ENCODE data around the gene OR1J4.
"Not testable (repeated sequence)": the region's sequence is repeated elsewhere in the genome, so short reads cannot be mapped to it uniquely, and the experiment has no call there.

The OR1J4 gene, protein sequence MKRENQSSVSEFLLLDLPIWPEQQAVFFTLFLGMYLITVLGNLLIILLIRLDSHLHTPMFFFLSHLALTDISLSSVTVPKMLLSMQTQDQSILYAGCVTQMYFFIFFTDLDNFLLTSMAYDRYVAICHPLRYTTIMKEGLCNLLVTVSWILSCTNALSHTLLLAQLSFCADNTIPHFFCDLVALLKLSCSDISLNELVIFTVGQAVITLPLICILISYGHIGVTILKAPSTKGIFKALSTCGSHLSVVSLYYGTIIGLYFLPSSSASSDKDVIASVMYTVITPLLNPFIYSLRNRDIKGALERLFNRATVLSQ

DNA sequence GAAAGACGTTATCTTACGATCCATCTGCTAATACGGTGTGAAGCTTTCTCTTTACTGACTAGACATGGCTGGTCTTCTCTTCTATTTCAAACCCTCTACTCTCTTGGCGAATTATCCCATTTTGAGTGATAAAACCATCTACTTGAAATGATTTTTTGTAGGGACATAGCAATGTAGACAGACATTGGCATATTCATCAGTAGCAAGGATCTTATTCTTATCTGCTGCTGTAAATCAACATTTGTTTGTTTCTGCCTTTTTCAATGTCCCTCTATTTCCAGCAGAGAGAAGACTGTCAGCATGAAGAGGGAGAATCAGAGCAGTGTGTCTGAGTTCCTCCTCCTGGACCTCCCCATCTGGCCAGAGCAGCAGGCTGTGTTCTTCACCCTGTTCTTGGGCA lies at the start of gene OR1J4:
OR1J4 (plus strand) TSS at position 301 of the 400 bp plus-strand sequence; CDS start at position 301, 0 bp downstream.
- no peak for DNase-seq (ENCODE audit: low spot score)

DNA sequence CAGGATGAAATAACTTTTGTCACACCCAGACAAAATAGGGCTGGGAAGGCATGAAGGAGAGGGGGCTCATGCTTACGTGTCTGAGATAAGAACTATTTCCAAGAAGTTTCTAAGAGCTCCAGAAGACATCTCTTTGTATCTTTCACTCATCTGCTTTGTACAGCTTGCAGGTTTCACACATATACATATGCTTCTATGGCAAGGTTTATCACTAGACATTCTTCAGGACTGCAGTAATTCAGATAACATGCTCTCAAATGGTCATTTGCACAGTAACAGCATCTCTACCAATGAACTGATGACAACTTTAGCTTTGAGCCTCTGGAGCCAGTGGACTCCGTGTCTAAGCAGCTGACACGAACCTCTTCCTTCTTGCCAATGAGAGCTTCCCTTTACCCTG lies 44.4 kb upstream of the OR1J4 start:
- DNase-seq (ENCODE audit: low spot score), result no peak

- no peak for DNase-seq (ENCODE audit: low spot score)
Observed at GRCh38 chr9:122475717-122476116, 43.2 kb upstream of the OR1J4 start.

- DNase-seq (ENCODE audit: low spot score), result no peak
Observed at GRCh38 chr9:122477346-122477745, 41.6 kb upstream of the OR1J4 start.

GRCh38 chr9:122477826-122478225 lies 41.1 kb upstream of the OR1J4 start, which contains the start of gene OR1J1:
TSS of gene OR1J1 (minus strand) at chr9:122477926. CDS start at chr9:122477926, 0 bp downstream.
- DNase-seq (ENCODE audit: low spot score), result no peak

DNA sequence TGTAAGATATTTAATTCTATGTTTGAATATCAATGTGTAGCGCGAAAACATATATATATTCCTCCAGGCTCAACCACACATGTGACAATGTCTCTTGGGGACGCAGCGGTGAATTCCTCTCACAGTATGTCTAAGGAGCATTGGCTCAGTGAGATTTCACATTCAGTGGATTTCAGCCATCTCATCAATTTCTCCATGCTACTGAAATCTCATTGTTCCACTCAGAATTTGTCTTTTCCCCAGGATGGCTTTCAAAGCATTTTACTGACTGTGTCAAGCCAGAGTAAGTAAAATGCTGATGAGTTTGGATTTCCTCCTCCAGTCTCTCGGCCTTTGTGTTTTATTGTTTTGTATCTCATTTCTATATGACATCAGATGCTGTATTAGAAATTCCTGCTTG lies 39.9 kb upstream of the OR1J4 start:
- DNase-seq (ENCODE audit: low spot score), result no peak

- DNase-seq (ENCODE audit: low spot score), result peak; percentile 27
Observed at GRCh38 chr9:122498883-122499288, 20.1 kb upstream of the OR1J4 start.

GRCh38 chr9:122506964-122507363 lies 12.0 kb upstream of the OR1J4 start:
- no peak for DNase-seq (ENCODE audit: low spot score)

GRCh38 chr9:122510502-122510901 lies 8.4 kb upstream of the OR1J4 start, which contains the start of gene OR1J2:
TSS of gene OR1J2 (plus strand) at chr9:122510802. CDS start at chr9:122510802, 0 bp downstream.
- DNase-seq (ENCODE audit: low spot score), result no peak

DNA sequence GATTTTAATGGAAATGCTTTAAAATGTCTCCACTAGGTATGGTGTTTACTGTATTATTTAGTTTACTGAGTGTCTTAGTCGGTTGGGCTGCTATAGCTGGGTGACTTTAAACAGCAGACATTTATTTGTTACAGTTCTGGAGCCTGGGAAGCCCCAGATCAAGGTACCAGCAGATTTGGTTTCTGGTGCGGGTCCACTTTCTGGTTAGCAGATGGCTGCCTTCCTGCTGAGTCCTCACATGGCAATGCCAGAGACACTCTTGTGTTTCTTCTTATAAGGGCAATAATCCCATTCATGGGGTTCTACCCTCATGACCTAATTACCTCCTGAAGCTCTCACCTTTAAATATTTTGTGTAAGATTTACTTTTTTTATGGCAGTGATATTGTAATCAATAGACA lies 715 bp upstream of the OR1J4 start:
- DNase-seq (ENCODE audit: low spot score), result no peak

- no peak for DNase-seq (ENCODE audit: low spot score)
Observed at GRCh38 chr9:122519376-122519775, 435 bp downstream of the OR1J4 start.

DNA sequence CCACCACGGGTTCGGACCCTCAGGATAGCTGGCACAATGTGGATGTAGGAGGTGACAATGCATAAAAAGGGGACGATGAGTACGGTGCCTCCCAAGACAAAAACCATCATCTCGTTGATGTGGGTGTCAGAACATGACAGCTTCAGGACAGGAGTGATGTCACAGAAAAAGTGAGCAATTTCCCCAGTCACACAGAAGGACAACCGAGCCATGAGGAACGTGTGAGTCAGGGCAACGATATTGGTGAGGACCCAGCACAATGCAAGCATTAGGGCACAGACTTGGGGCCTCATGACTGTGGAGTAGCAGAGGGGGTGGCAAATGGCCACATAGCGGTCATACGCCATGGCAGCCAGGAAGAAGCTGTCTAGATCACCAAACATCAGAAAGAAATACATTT lies 7.7 kb downstream of the OR1J4 start:
- no peak for DNase-seq (ENCODE audit: low spot score)

DNA sequence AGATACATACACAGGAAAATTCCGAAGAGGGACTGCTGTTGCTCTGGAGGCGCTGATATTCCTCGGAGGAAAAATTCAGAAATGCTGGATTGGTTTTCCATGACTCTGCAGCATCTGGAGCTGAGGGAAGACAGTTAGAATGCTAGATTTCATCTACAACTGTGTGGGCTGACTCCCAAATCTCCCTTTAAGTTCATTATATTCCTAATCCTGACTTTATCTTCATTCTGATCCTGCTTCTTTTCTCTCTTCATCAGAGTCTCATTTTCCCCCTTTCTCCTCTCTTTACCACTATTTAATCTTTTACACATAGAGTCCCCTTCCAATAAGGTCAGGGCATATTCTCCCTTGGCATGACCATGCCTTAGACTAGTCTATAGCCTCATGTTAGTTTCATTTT lies 8.3 kb downstream of the OR1J4 start, which contains the start of gene OR1N1:
OR1N1 (minus strand) TSS at position 101 of the 400 bp plus-strand sequence; CDS start at position 101, 0 bp downstream.
- DNase-seq (ENCODE audit: low spot score), result no peak

GRCh38 chr9:122531157-122531556 lies 12.2 kb downstream of the OR1J4 start:
- DNase-seq (ENCODE audit: low spot score), result not testable (repeated sequence)

GRCh38 chr9:122536134-122536533 lies 17.2 kb downstream of the OR1J4 start:
- no peak for DNase-seq (ENCODE audit: low spot score)

DNA sequence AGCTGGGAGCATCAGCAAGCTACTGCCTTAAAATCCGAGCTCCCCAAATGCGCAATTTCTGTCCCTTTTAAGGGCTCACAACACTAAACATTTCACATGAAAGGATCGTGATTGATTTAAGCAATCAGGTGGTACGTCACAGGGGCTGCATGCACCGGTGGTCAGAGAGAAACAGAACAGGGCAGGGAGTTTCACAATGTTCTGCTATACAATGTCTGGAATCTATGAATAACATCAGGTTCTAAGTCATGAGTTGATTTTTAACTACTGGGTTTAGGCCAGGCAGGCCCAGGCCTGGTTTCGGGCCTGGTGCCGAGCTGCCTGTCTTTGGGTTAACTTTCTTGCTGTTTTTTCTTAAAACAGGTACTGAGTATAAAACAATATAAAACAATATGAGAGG lies 18.1 kb downstream of the OR1J4 start:
- DNase-seq (ENCODE audit: low spot score), result not testable (repeated sequence)

GRCh38 chr9:122538757-122539156 lies 19.8 kb downstream of the OR1J4 start:
- no peak for DNase-seq (ENCODE audit: low spot score)

- DNase-seq (ENCODE audit: low spot score), result no peak
Observed at GRCh38 chr9:122546196-122546595, 27.3 kb downstream of the OR1J4 start.

- no peak for DNase-seq (ENCODE audit: low spot score)
Observed at GRCh38 chr9:122551371-122551770, 32.4 kb downstream of the OR1J4 start.

GRCh38 chr9:122552812-122553211 lies 33.9 kb downstream of the OR1J4 start, which contains the start of gene OR1N2:
TSS of gene OR1N2 (plus strand) at chr9:122553112. CDS start at chr9:122553212, 100 bp downstream.
- DNase-seq (ENCODE audit: low spot score), result no peak

DNA sequence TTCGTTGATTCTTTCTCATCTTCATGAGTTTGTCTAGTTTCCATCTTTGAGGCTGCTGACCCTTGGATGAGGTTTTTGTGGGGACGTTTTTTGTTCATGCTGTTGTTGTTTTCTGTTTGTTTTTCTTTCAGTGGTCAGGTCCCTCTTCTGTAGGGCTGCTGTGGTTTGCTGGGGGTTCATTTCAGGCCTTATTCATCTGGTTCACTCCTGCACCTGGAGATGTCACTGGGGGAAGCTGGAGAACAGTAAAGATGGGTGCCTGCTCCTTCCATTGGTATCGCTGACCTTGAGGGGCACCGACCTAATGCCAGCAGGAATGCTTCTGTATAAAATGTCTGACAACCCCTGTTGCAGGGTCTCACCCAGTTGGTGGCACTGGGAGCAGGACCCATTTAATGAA lies 42.5 kb downstream of the OR1J4 start:
- no peak for DNase-seq (ENCODE audit: low spot score)

- no peak for DNase-seq (ENCODE audit: low spot score)
Observed at GRCh38 chr9:122562134-122562760, 43.3 kb downstream of the OR1J4 start.

DNA sequence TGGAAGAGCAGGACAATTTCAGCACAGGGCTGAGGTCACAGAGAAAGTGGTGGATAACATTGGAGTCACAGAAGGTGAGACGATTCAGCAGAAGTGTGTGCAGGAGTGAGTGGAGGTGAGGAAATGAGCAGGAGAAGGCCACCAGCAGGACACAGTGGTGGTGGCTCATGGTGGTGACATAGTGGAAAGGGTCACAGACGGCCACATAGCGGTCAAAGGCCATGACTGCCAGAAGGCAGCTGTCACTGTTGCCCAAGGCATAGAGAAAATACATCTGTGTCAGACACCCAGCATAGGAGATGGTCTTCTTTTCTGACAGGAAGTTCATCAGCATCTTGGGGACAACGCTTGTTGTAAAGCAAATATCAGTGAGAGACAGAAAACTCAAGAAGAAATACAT lies 49.0 kb downstream of the OR1J4 start:
- DNase-seq (ENCODE audit: low spot score), result no peak
